ENCODE data around the gene CPOX. TPM values are rescaled to one million over a fixed set of nuclear protein-coding genes. Genes with fewer than 3 reads are reported as not detected.
"Not testable (repeated sequence)": the region's sequence is repeated elsewhere in the genome, so short reads cannot be mapped to it uniquely, and the experiment has no call there.

Gene CPOX
- total RNA-seq, 1 experiment from 2014 or later: 15.0 TPM

GRCh38 chr3:98573181-98573728 is 20.2 kb downstream of the CPOX start:
- peak; percentile 33 for DNase-seq (ENCODE audit: low read depth)
- in situ Hi-C loops (cut with HindIII; ENCODE audit: low pct_unique_long_range_greater_than_20kb, low sequenced_read_pairs): no loop called here

- DNase-seq (ENCODE audit: low read depth): no peak
- in situ Hi-C loops (cut with HindIII; ENCODE audit: low pct_unique_long_range_greater_than_20kb, low sequenced_read_pairs): no loop called here
Measured at GRCh38 chr3:98568402-98568801, 25.0 kb downstream of the CPOX start.

- no peak for DNase-seq (ENCODE audit: low read depth)
- in situ Hi-C loops (cut with HindIII; ENCODE audit: low pct_unique_long_range_greater_than_20kb, low sequenced_read_pairs): no loop called here
Measured at GRCh38 chr3:98567666-98568270, 25.6 kb downstream of the CPOX start.

GRCh38 chr3:98565843-98566242 is 27.6 kb downstream of the CPOX start:
- in situ Hi-C loops (cut with HindIII; ENCODE audit: low pct_unique_long_range_greater_than_20kb, low sequenced_read_pairs): no loop called here
- DNase-seq (ENCODE audit: low read depth): no peak

- in situ Hi-C loops (cut with HindIII; ENCODE audit: low pct_unique_long_range_greater_than_20kb, low sequenced_read_pairs): no loop called here
- no peak for DNase-seq (ENCODE audit: low read depth)
Measured at GRCh38 chr3:98565237-98565643, 28.2 kb downstream of the CPOX start.

- DNase-seq (ENCODE audit: low read depth): no peak
- in situ Hi-C loops (cut with HindIII; ENCODE audit: low pct_unique_long_range_greater_than_20kb, low sequenced_read_pairs): no loop called here
Measured at GRCh38 chr3:98564282-98565005, 29.0 kb downstream of the CPOX start.

GRCh38 chr3:98563661-98564281 is 29.6 kb downstream of the CPOX start:
- no peak for DNase-seq (ENCODE audit: low read depth)
- in situ Hi-C loops (cut with HindIII; ENCODE audit: low pct_unique_long_range_greater_than_20kb, low sequenced_read_pairs): no loop called here

GRCh38 chr3:98561727-98562521 is 31.5 kb downstream of the CPOX start:
- DNase-seq (ENCODE audit: low read depth): no peak
- in situ Hi-C loops (cut with HindIII; ENCODE audit: low pct_unique_long_range_greater_than_20kb, low sequenced_read_pairs): no loop called here

GRCh38 chr3:98560911-98561310 is 32.5 kb downstream of the CPOX start:
- in situ Hi-C loops (cut with HindIII; ENCODE audit: low pct_unique_long_range_greater_than_20kb, low sequenced_read_pairs): no loop called here

GRCh38 chr3:98559769-98560168 is 33.6 kb downstream of the CPOX start:
- in situ Hi-C loops (cut with HindIII; ENCODE audit: low pct_unique_long_range_greater_than_20kb, low sequenced_read_pairs); DNase-seq (ENCODE audit: low read depth): not testable (repeated sequence)

More at GRCh38 chr3:98560911-98561310, 32.5 kb downstream of the CPOX start:
- no peak for DNase-seq (ENCODE audit: low read depth)

GRCh38 chr3:98558100-98558827 is 35.1 kb downstream of the CPOX start:
- in situ Hi-C loops (cut with HindIII; ENCODE audit: low pct_unique_long_range_greater_than_20kb, low sequenced_read_pairs): no loop called here
- no peak for DNase-seq (ENCODE audit: low read depth)

GRCh38 chr3:98557324-98558010 is 35.9 kb downstream of the CPOX start:
- in situ Hi-C loops (cut with HindIII; ENCODE audit: low pct_unique_long_range_greater_than_20kb, low sequenced_read_pairs): no loop called here
- DNase-seq (ENCODE audit: low read depth): no peak

GRCh38 chr3:98556164-98557130 is 37.0 kb downstream of the CPOX start:
- no peak for DNase-seq (ENCODE audit: low read depth)
- in situ Hi-C loops (cut with HindIII; ENCODE audit: low pct_unique_long_range_greater_than_20kb, low sequenced_read_pairs): no loop called here

GRCh38 chr3:98555025-98555379 is 38.4 kb downstream of the CPOX start:
- in situ Hi-C loops (cut with HindIII; ENCODE audit: low pct_unique_long_range_greater_than_20kb, low sequenced_read_pairs): no loop called here
- DNase-seq (ENCODE audit: low read depth): no peak

GRCh38 chr3:98554580-98554979 is 38.8 kb downstream of the CPOX start:
- no peak for DNase-seq (ENCODE audit: low read depth)
- in situ Hi-C loops (cut with HindIII; ENCODE audit: low pct_unique_long_range_greater_than_20kb, low sequenced_read_pairs): no loop called here

GRCh38 chr3:98553753-98554152 is 39.7 kb downstream of the CPOX start:
- in situ Hi-C loops (cut with HindIII; ENCODE audit: low pct_unique_long_range_greater_than_20kb, low sequenced_read_pairs): no loop called here
- no peak for DNase-seq (ENCODE audit: low read depth)
